HG02642 (cell line): ENCODE measurements around the gene SLC8A1.

ENCODE experiments used
- ATAC-seq: cut with Tn5 transposase; IDR thresholded peaks from one replicate; pipeline ENCODE4 v1.9.1; 2021; ENCODE audit warnings: mild to moderate bottlenecking; ENCODE audit not compliant: unreplicated experiment, poor library complexity

SLC8A1 gene

GRCh38 chr2:40321822-40322221 lies 130.1 kb downstream of the SLC8A1 start:
- ATAC-seq, result peak; percentile 12

DNA sequence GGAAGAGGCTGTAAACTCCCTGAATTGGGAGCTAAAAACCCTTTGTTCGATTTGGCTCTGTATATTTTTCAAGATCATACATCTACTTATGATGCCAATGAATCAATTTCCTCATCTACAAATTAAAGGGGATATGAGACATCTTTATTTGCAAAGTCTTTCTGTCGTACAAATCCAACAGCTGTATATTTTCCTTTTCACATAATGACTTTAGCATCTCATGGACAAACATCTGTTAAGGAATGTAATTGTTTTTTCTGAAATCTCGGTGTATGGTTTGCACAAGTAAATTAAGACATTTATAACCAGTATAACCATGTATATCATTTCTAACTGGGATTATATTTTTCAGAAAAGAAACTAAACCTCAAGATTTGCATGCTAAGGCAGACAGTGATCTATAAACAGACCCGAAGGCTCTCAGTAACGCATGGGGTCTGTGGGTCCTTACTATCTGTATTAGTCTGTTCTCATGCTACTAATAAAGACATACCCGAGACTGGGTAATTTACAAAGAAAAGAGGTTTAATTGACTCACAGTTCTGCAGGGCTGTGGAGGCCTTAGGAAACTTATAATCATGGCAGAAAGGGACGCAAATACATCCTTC lies 130.8 kb downstream of the SLC8A1 start:
- peak; percentile 73 for ATAC-seq

DNA sequence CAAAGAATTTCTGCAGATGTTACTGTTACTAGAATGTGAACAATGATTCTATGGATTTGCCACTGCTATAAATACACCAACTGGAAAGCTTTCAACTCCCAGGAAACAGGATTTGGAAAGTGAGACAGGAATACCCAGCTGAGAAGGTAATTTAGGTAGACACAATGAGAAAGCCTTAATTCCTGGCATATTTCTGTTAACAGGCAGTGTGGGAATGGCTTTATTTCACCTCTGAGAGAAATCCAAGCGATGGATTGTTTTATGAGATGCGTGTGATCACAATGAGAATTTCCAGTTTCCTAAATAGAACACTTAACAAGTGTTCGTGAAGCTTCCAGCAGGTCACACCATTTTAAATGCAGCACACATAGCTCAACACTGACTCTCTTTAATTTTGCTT lies 133.0 kb downstream of the SLC8A1 start:
- ATAC-seq, result no peak

- ATAC-seq, result no peak
Measured at GRCh38 chr2:40317761-40318160, 134.1 kb downstream of the SLC8A1 start.

DNA sequence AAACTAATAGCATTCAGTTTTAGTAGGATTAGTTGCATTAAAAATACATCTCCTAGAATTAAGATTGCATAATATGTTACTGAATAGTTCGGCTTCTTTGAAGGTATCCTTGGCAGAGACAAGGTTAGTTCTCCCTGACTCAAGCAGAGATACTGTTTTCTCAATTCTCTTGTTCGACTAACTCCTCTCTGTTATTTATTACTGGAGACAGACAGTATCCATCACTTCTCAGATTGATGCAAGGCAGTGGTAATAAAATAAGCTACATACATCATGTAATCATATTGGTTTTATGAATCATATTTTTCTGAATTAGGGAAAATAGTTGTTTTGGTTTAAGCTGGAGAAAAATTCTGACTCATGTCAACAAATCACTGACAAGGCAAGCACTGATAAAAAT lies 134.8 kb downstream of the SLC8A1 start:
- ATAC-seq, result no peak

DNA sequence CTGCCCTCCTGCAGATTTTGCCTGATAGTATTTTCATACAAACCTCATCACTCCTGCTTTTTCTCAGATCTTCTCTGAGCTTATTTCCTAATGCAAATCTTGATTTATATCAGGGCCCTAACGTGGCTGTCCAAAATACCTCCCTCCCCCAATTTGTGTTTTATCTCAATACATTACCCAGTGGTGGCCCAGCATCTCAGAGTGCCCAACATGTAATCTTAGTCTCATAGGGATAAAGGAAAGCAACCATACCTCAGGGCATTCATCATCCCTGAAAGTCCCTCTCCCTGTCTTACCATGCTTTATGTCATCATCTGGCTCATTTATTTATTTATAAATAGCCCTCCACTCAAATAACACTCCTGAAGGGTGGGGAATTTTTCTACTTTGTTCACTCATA lies 135.3 kb downstream of the SLC8A1 start:
- no peak for ATAC-seq

DNA sequence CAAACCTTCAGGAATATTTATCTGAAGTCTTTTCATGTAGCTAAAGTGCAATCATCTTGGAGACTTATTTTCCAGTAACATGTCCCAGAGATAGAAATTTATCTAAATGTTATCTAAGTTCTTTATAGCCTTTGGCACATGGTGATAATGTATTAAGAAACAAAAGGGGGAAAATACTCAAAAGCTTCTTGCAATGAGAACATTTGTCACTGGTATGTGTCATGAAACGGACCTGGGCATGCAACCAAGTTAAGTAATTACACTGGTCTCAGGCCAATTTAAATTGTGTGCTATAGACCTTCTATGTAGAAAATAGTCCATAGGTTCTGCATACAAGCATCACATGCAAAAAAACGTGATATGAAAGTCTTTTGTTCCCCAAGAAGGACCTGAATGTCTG lies 136.2 kb downstream of the SLC8A1 start:
- ATAC-seq, result no peak

- ATAC-seq, result no peak
Measured at GRCh38 chr2:40311026-40311425, 140.9 kb downstream of the SLC8A1 start.

DNA sequence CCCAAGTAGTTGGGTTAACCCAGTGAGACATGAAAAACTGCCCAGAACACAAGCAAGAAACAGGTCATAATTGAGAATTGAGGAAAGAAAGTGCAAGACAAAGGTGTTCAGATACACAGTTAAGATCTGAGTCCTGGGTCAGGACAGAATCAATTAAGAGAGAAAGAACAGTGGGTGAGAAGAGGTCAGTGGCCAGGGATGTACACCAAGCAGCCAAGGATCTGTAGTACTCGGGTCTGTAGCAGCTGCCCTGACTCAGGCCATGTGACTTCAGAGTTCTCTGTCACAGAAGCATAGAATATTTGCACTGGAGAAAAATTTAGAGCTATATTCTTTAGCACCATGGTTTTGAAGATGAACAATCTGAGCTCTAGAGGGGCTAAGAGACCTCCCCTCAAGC lies 141.6 kb downstream of the SLC8A1 start:
- no peak for ATAC-seq

DNA sequence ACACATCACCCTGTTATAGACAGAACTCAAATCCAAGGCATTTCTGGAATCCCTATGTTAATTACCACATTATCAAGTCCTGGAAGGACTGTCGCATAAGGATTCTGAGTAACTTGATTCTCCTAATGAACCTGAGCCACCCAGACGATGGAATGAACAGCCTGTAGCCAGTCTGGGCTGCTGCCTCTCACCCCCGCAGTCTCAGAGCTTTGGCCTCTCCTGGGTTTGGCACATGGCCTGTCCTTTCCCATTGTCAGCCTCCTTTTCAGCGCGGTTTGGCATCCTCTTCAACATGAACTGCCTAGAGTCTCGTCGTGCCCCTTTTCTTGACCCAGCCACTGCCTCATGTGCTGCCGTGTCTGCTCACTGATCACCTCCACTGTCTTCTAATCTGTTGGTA lies 147.6 kb downstream of the SLC8A1 start:
- no peak for ATAC-seq

DNA sequence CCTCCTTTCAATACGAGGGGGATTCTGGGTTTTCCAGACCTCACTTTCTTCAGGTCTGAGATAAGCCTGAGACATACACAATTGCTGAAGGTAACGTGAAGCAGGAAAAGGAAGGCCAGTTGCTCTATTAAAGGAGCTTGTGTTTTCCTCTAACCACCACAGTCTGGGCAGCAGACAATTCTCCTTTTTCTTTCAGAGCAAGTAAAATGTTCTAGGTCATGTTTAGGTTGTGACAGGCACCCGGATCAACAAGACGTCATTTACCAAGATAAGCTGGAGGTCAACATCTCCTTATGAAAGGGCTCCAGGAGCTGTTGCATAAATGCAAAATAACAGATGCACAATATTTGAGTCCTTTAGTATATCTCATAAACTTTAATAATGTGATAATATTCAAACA lies 148.1 kb downstream of the SLC8A1 start:
- no peak for ATAC-seq

DNA sequence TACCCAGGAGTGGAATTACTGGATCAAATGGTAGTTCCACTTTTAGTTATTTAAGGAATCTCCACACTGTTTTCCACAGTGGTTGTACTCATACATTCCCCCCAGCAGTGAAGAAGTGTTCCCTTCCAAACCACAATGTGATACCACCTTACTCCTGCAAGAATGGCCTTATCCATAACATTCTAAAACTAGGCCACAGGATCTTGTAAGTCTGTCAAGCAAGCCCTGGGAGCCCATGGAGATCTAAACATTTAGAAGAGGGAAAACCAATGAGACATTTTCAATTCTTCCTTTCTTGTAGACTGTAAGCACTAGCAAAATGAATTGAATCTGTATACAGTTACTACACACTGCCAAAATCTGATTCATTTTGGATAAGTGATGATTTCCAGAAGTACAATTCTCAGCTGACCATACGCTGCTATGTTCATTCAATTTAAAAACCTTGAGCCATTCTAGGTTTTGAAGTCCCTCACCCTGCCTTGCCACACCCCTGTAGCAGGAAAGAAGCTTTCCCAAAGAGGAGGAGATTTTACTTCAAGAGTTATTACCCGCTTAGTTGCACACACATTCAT lies 149.1 kb downstream of the SLC8A1 start:
- ATAC-seq, result no peak

GRCh38 chr2:40300391-40300790 lies 151.5 kb downstream of the SLC8A1 start:
- no peak for ATAC-seq

- ATAC-seq, result no peak
Measured at GRCh38 chr2:40299781-40300180, 152.1 kb downstream of the SLC8A1 start.

GRCh38 chr2:40299173-40299572 lies 152.7 kb downstream of the SLC8A1 start:
- no peak for ATAC-seq

DNA sequence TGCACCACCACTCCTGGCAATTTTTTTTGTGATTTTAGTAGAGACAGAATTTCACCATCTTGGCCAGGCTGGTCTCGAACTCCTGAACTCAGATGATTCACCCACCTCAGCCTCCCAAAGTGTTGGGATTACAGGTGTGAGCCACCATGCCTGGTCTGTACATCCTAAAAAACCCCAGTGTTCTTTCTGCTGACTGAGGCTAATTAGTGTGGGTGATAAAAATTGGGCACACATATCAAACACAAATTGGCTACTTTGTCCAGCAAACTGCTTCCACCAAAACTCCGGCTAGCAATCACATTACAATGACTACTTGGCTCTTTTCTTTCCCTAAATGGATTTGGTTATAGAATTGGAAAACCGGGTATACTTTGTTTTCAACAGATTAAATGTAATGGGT lies 153.9 kb downstream of the SLC8A1 start:
- no peak for ATAC-seq

DNA sequence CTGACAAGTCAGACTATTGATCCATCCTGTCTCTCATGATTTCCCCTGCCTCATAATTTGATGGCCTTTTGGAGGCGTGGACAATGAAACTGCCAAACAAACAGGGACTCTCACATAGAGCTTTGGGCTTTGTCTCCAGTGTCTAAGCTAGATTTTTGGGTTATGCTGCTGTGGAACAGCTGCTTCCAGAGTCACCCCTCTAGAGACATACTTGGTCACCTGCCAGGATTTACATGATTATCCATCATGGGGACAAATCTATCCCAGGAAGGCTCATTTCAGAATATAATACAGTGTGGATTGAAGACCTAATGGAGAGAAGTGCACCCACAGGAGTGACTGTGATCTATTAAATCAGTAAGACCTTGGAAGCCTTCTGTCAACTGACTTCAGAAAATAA lies 159.6 kb downstream of the SLC8A1 start:
- no peak for ATAC-seq

- ATAC-seq, result peak; percentile 42
Measured at GRCh38 chr2:40289771-40290404, 162.0 kb downstream of the SLC8A1 start.

DNA sequence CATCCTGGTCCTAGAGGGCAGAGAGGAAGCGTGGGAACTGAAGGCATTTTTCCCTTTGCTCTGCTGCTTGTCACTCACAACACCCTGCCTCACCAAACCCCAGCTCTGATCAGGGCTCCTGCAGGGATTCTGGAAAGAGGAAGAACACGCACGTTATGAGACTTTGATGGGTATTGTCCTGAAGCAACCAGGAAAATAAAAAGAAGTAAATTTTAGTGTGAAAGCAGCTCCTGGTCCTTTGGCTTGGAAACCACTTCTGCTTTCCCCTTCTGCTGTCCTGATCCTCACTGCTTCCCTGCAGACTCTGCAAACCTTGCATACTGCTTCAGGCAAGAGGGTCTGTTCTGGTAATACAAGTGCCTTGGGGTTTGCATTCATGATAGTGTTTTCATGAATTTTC lies 164.1 kb downstream of the SLC8A1 start:
- ATAC-seq, result no peak

DNA sequence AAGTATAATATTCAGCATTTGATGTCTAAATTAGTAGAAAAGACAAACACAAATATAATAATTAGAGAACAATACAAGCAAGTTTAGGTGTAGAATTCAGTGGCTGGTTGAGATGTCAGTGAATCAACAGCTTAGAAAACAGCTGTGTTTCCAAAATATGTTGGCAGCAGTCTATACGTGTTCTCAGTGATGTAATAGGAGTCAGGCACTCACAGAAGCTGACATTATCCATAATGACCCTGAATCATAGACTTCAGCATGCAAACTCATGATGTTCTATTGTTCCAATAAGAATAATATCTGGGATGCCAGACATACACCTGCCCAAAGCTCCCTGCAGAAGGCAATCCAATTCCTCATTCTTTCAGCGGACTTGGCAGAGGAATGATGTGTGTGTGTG lies 164.7 kb downstream of the SLC8A1 start:
- ATAC-seq, result no peak

GRCh38 chr2:40286721-40287120 lies 165.2 kb downstream of the SLC8A1 start:
- no peak for ATAC-seq

DNA sequence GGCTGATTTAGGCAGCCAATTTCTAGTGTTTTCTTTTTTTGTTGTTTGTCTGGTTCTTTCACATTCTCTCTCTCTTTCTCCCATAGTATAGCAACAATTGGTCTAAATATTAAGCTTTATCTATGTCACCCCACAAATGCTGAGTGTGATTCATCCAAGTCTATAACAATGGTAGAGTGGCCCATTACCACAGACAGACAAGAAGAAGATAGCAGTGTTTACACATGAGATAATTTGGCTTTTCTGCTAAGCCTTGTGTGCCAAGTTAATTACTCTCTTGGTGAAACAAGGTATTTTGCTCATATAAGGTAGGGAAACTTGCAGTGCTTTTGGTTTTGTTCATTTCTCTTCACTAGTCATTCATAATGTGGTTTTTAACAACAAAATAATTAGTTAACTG lies 166.5 kb downstream of the SLC8A1 start:
- ATAC-seq, result no peak
